AG08395 (cell line): Measurements from ENCODE around the gene HYI.
A peak's percentile ranks its signal among the peaks of the same experiment; 100 is the strongest.
"Not testable (repeated sequence)": the region's sequence is repeated elsewhere in the genome, so short reads cannot be mapped to it uniquely, and the experiment has no call there.

Source experiments
- DNase-seq: peaks from one replicate; pipeline ENCODE4 v3.0.0; 2012; ENCODE audit warnings: mixed read lengths, low spot score

The HYI gene

GRCh38 chr1:43464681-43465504 is 11.2 kb upstream of the HYI start:
- peak; percentile 1 for DNase-seq

GRCh38 chr1:43463479-43463878 is 9.7 kb upstream of the HYI start:
- DNase-seq = no peak

- DNase-seq = no peak
Observed at GRCh38 chr1:43460988-43461693, 7.4 kb upstream of the HYI start.

- not testable (repeated sequence) for DNase-seq
Observed at GRCh38 chr1:43458379-43458778, 4.6 kb upstream of the HYI start.

GRCh38 chr1:43455213-43455889 is 1.6 kb upstream of the HYI start:
- no peak for DNase-seq

GRCh38 chr1:43454270-43455011 is 710 bp upstream of the HYI start:
- peak; percentile 94 for DNase-seq

- peak; percentile 40 for DNase-seq
Observed at GRCh38 chr1:43452789-43453441, 816 bp downstream of the HYI start.

- DNase-seq = no peak
Observed at GRCh38 chr1:43451701-43452532, 1.8 kb downstream of the HYI start.

GRCh38 chr1:43451157-43451591 is 2.6 kb downstream of the HYI start:
- no peak for DNase-seq

- DNase-seq = no peak
Observed at GRCh38 chr1:43450251-43450941, 3.3 kb downstream of the HYI start.

- no peak for DNase-seq
Observed at GRCh38 chr1:43449708-43450069, 4.0 kb downstream of the HYI start.

- no peak for DNase-seq
Observed at GRCh38 chr1:43448955-43449707, 4.6 kb downstream of the HYI start.

- no peak for DNase-seq
Observed at GRCh38 chr1:43447891-43448708, 5.6 kb downstream of the HYI start.

- DNase-seq = no peak
Observed at GRCh38 chr1:43446881-43447835, 6.6 kb downstream of the HYI start.

GRCh38 chr1:43446388-43446740 is 7.4 kb downstream of the HYI start:
- DNase-seq = no peak

GRCh38 chr1:43445606-43446387 is 7.9 kb downstream of the HYI start:
- DNase-seq = no peak

- no peak for DNase-seq
Observed at GRCh38 chr1:43444836-43445235, 8.9 kb downstream of the HYI start.
